GM12878 (cell line): ENCODE measurements around the gene LRRC37A3. TPM values are rescaled to one million over a fixed set of nuclear protein-coding genes. Genes with fewer than 3 reads are reported as not detected.
"Not testable (repeated sequence)": the region's sequence is repeated elsewhere in the genome, so short reads cannot be mapped to it uniquely, and the experiment has no call there.

Experiments
- ATAC-seq: fragments of 200-7000 bp; cut with Tn5 transposase; 3 replicates; pipeline ENCODE4 v1.9.1; 2020; ENCODE audit warnings: mild to moderate bottlenecking, moderate library complexity
- BruUV-seq: library from RNA; stranded (reverse); fragments of 400-500 nt; replicated peaks from 2 replicates; lab custom pipeline; 2021; lab: Mats Ljungman, UMichigan
- CTCF ChIA-PET: fragments of 300-600 bp; sonication (Branson Sonifier 250); formaldehyde crosslinking; extraction: SDS; loops from one replicate; lab custom pipeline; 2021; ENCODE audit warnings: inconsistent platforms; lab: Yijun Ruan, JAX
- POLR2A ChIA-PET: fragments of 350-600 bp; formaldehyde crosslinking; extraction: SDS; loops from one replicate; lab custom pipeline; 2021; ENCODE audit warnings: inconsistent platforms; lab: Charles Lee
- RAD21 ChIA-PET: fragments of 300-600 bp; sonication (Branson Sonifier 250); formaldehyde crosslinking; loops from one replicate; lab custom pipeline; 2023; ENCODE audit warnings: antibody characterized with exemption; ENCODE audit not compliant: unreplicated experiment; lab: Charles Lee
- SMC1A ChIA-PET: fragments of 300-600 bp; sonication (Branson Sonifier 250); formaldehyde crosslinking; loops from one replicate; lab custom pipeline; 2023; ENCODE audit not compliant: unreplicated experiment, uncharacterized antibody; lab: Charles Lee
- DNase-seq: peaks from one replicate; pipeline ENCODE4 v3.0.0-alpha.2; 2011; ENCODE audit warnings: low read depth, low spot score
- FAIRE-seq: peaks from 3 replicates; lab custom pipeline; 2011; peaks lifted over from hg19 to GRCh38; lab: Jason Lieb, UNC
- H2AFZ ChIP-seq: 2 replicates; pipeline ENCODE4 v1.6.0; 2011; ENCODE audit warnings: low read depth, low read length, control low read depth; ENCODE audit not compliant: control insufficient read depth
- H3K27ac ChIP-seq: 2 replicates; pipeline ENCODE4 v1.5.1; 2011; ENCODE audit warnings: control low read depth; ENCODE audit not compliant: control insufficient read depth, insufficient read depth
- H3K27me3 ChIP-seq, 2 experiments: replicated peaks in 1 of 2; 2 replicates each; pipeline versions ENCODE4 v1.6.0 to v1.6.1; 2011; ENCODE audit warnings: low read length in 1 of 2; ENCODE audit not compliant: control insufficient read depth in 2 of 2, insufficient read depth in 2 of 2
- H3K36me3 ChIP-seq, 2 experiments: 2 replicates each; pipeline ENCODE4 v1.5.1; 2011; ENCODE audit warnings: low read length in 1 of 2; ENCODE audit not compliant: control insufficient read depth in 2 of 2, insufficient read depth in 2 of 2
- H3K4me1 ChIP-seq: 2 replicates; pipeline ENCODE4 v1.6.1; 2011; ENCODE audit warnings: mild to moderate bottlenecking, low read length, moderate library complexity, mixed read lengths; ENCODE audit not compliant: control insufficient read depth, insufficient read depth
- H3K4me2 ChIP-seq: 2 replicates; pipeline ENCODE4 v1.6.0; 2011; ENCODE audit warnings: control low read depth; ENCODE audit not compliant: control insufficient read depth, insufficient read depth
- H3K4me3 ChIP-seq: fragments of 200-600 bp; sonication (generic); 2 replicates; pipeline ENCODE4 v1.5.1; 2016
- H3K79me2 ChIP-seq: 2 replicates; pipeline ENCODE4 v1.6.0; 2011; ENCODE audit warnings: low read length; ENCODE audit not compliant: control insufficient read depth, insufficient read depth
- H3K9ac ChIP-seq: 2 replicates; pipeline ENCODE4 v1.8.0; 2011; ENCODE audit warnings: low read length, control low read depth, mixed read lengths; ENCODE audit not compliant: control insufficient read depth, insufficient read depth
- H3K9me3 ChIP-seq: replicated peaks from 3 replicates; pipeline ENCODE4 v1.5.1; 2011; ENCODE audit warnings: mild to moderate bottlenecking, low read length; ENCODE audit not compliant: control insufficient read depth, insufficient read depth
- H4K20me1 ChIP-seq: 2 replicates; pipeline ENCODE4 v1.6.0; 2011; ENCODE audit not compliant: control insufficient read depth, insufficient read depth
- WGBS: methylation state at CpG from one replicate; pipeline ENCODE4 v1.1.6; 2016; ENCODE audit warnings: low lambda C conversion rate; ENCODE audit not compliant: insufficient replicate concordance, insufficient coverage; ENCODE audit errors: missing lambda C conversion rate; 5-methylcytosine and 5-hydroxymethylcytosine counted together
- in situ Hi-C: fragments of 300-500 bp; cut with MboI; formaldehyde crosslinking; loops from 9 replicates; pipeline ENCODE4 v1.14.3; 2018; ENCODE audit warnings: mixed read lengths
- intact Hi-C: fragments of 100-400 bp; cut with micrococcal nuclease; formaldehyde crosslinking; loops from one replicate; pipeline ENCODE4 v1.14.2; 2022; ENCODE audit not compliant: unreplicated experiment
- polyA plus RNA-seq, 11 experiments: library from polyadenylated mRNA; depleted of rRNA in 4 of 11; unstranded in 6 of 11; stranded (reverse) in 5 of 11; fragments of >200 nt; fragmentation: Nextera tagmentation in 4 of 11; fragmentation: Illumina TruSeq in 1 of 11; extraction: Ambion mirVana in 4 of 11; extraction: Trizol in 1 of 11; gene quantifications; 1 replicate in 1 of 11; 2 replicates in 10 of 11; pipeline versions ENCODE4 v1.2.1 to v1.2.3, GENCODE V29; 2011 to 2016; ENCODE audit warnings: inconsistent platforms in 2 of 11, missing spikeins in 2 of 11, low read depth in 1 of 11
- total RNA-seq, 4 experiments: library from RNA; depleted of rRNA in 3 of 4; stranded (reverse); fragments of >200 nt in 3 of 4; fragmentation: Illumina TruSeq in 1 of 4; extraction: Trizol in 1 of 4; gene quantifications; 2 replicates each; pipeline versions ENCODE4 v1.2.1 to v1.2.3, GENCODE V29; 2013 to 2021

The LRRC37A3 gene
- total and polyA plus RNA-seq, 10 of the 15 experiments (the other 5 are each of a cell fraction or from before 2014, with no cell fraction given) = 0.18 to 10.0 (median 2.7) TPM

DNA sequence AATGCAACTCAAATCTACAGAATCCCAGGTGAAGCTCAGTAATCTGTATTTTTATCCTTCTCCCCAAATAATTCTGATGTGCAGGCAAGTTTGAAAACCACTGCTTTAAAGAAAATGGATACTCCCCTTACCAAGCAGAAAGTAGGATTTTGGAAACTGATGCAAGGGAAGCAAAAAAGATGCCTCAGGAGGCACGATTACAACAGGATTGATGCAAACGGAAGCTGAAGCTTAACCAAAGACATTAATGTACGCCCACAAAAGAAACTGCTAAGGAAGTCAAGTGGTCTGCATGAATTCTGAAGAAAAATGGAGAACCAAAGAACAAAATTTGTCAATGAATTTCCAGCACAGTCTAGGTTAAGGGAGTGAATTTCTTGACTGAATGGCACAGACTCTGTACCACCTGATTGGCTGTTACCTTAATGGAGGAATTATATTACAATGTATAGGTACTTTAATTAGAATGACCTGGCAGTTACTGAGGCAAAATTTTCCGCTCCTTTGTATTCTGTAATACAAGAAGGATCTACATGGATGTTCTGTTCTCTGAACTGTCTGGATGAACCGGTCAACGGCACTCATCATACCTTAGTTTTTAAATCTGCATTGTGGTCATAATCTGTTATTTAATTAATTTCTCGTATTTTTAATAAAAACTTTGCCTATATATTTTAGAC, 9.6 kb downstream of the LRRC37A3 start:
- H4K20me1 ChIP-seq, H3K9ac ChIP-seq, FAIRE-seq, H3K36me3 ChIP-seq, in situ Hi-C loops, ATAC-seq, DNase-seq, SMC1A ChIA-PET, H3K9me3 ChIP-seq, intact Hi-C loops, H3K27me3 ChIP-seq, H3K4me2 ChIP-seq, H2AFZ ChIP-seq, H3K4me3 ChIP-seq, RAD21 ChIA-PET, CTCF ChIA-PET, POLR2A ChIA-PET, H3K4me1 ChIP-seq, H3K27ac ChIP-seq, H3K79me2 ChIP-seq: not testable (repeated sequence)
- TSS peak; percentile 83 for BruUV-seq
- WGBS = 84% methylated on average over 6 of the region's 7 CpGs

DNA sequence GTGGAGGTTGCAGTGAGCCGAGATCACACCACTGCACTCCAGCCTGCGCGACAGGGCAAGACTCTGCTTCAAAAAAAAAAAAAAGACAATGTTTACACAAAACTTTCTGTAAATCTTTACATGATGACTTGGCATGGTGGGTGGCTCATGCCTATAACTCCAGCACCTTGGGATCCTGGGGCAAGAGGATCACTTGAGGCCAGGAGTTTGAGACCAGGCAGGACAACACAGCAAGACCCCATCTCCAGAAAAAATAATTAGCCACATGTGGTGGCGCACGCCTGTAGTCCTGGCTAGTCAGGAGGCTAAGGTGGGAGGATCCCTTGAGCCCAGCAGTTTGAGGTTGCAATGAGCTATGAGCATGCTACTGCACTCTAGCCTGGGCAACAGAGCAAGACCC, 15.2 kb downstream of the LRRC37A3 start:
- ATAC-seq, H3K9ac ChIP-seq, in situ Hi-C loops, H3K27ac ChIP-seq, CTCF ChIA-PET, H3K4me2 ChIP-seq, intact Hi-C loops, DNase-seq, H3K4me1 ChIP-seq, H3K27me3 ChIP-seq, H3K36me3 ChIP-seq, RAD21 ChIA-PET, H4K20me1 ChIP-seq, SMC1A ChIA-PET, H2AFZ ChIP-seq, H3K9me3 ChIP-seq, H3K4me3 ChIP-seq, POLR2A ChIA-PET, H3K79me2 ChIP-seq, FAIRE-seq: not testable (repeated sequence)
- 98% methylated on average over 2 of the region's 5 CpGs for WGBS
- BruUV-seq = TSS peak; percentile 45

DNA sequence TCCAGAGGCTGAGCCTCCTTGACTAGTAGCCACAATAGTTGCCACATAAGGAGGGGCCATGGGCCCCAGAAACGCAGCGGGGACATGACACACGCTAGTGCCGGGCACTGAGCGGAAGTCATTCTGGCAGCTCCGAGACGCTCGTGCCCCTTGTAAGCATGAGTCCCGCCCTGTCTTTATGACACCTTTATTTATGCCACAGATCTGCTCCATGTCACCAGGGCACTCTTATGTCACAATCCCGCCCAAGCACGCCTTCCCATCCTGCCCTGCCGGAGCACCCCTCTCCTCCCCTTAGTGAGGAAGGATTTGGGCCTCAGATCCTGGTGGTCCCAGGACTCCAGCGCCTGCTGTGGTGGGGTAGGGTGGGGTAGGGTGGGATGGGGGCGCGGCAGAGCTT, 22.1 kb downstream of the LRRC37A3 start:
- in situ Hi-C loops, intact Hi-C loops, FAIRE-seq, POLR2A ChIA-PET, H3K9me3 ChIP-seq, H2AFZ ChIP-seq, CTCF ChIA-PET, H3K4me2 ChIP-seq, H3K4me1 ChIP-seq, BruUV-seq, H3K27me3 ChIP-seq, SMC1A ChIA-PET, DNase-seq, H3K4me3 ChIP-seq, H3K79me2 ChIP-seq, H3K9ac ChIP-seq, ATAC-seq, H3K27ac ChIP-seq, RAD21 ChIA-PET, H3K36me3 ChIP-seq, H4K20me1 ChIP-seq: not testable (repeated sequence)
- 83% methylated on average over 15 of the region's 15 CpGs for WGBS

DNA sequence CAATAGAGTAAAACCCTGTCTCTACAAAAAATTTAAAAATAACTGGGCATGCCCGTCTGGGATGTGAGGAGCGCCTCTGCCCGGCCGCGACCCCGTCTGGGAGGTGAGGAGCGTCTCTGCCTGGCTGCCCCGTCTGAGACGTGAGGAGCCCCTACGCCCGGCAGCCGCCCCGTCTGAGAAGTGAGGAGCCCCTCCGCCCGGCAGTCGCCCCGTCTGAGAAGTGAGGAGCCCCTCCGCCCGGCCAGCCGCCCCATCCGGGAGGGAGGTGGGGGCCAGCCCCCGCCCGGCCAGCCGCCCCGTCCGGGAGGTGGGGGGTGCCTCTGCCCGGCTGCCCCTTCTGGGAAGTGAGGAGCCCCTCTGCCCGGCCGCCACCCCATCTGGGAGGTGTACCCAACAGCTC, 45.1 kb downstream of the LRRC37A3 start:
- H3K27me3 ChIP-seq, DNase-seq, H4K20me1 ChIP-seq, POLR2A ChIA-PET, H3K4me1 ChIP-seq, H2AFZ ChIP-seq, SMC1A ChIA-PET, H3K4me2 ChIP-seq, H3K27ac ChIP-seq, H3K79me2 ChIP-seq, ATAC-seq, H3K9ac ChIP-seq, CTCF ChIA-PET, H3K4me3 ChIP-seq, H3K36me3 ChIP-seq, in situ Hi-C loops, H3K9me3 ChIP-seq, BruUV-seq, RAD21 ChIA-PET, intact Hi-C loops, FAIRE-seq: not testable (repeated sequence)
- 72% methylated on average over 20 of the region's 29 CpGs for whole genome bisulfite sequencing
